MCF 10A (cell line): Measurements from ENCODE around the gene EXOC6. TPM values are rescaled to one million over a fixed set of nuclear protein-coding genes. Genes with fewer than 3 reads are reported as not detected.

ENCODE experiments used
- BruUV-seq: library from RNA; stranded (reverse); fragments of 400-500 nt; replicated peaks from 2 replicates; lab custom pipeline; 2021; lab: Mats Ljungman, UMichigan
- CTCF ChIA-PET: fragments of 300-600 bp; sonication (Branson Sonifier 250); formaldehyde crosslinking; extraction: SDS; loops from one replicate; lab custom pipeline; 2021; ENCODE audit warnings: antibody characterized with exemption, inconsistent platforms; lab: Yijun Ruan, JAX
- POLR2A ChIA-PET: fragments of 300-600, 350-650 bp; sonication (Branson Sonifier 250); formaldehyde crosslinking; extraction: SDS; loops from one replicate; lab custom pipeline; 2020; ENCODE audit warnings: antibody characterized with exemption, inconsistent platforms; lab: Yijun Ruan, JAX
- DNase-seq: peaks from one replicate; pipeline ENCODE4 v3.0.0-alpha.2; 2018; ENCODE audit not compliant: unreplicated experiment
- H3K27ac Mint-ChIP-seq: one replicate; pipeline ENCODE4 v1.8.0; 2022; ENCODE audit warnings: mild to moderate bottlenecking, low read depth, mixed read lengths; ENCODE audit not compliant: unreplicated experiment
- H3K27me3 Mint-ChIP-seq: one replicate; pipeline ENCODE4 v1.8.0; 2022; ENCODE audit warnings: mixed read lengths; ENCODE audit not compliant: insufficient read depth, unreplicated experiment
- H3K36me3 Mint-ChIP-seq: one replicate; pipeline ENCODE4 v1.8.0; 2022; ENCODE audit warnings: mild to moderate bottlenecking, moderate library complexity, mixed read lengths; ENCODE audit not compliant: insufficient read depth, unreplicated experiment
- H3K4me1 Mint-ChIP-seq: one replicate; pipeline ENCODE4 v1.8.0; 2022; ENCODE audit warnings: mixed read lengths; ENCODE audit not compliant: insufficient read depth, unreplicated experiment
- H3K4me3 Mint-ChIP-seq: one replicate; pipeline ENCODE4 v1.8.0; 2022; ENCODE audit warnings: mild to moderate bottlenecking, moderate library complexity, mixed read lengths; ENCODE audit not compliant: unreplicated experiment
- H3K9me3 Mint-ChIP-seq: one replicate; pipeline ENCODE4 v1.8.0; 2022; ENCODE audit warnings: mixed read lengths; ENCODE audit not compliant: unreplicated experiment
- intact Hi-C: fragments of 100-400 bp; cut with micrococcal nuclease; formaldehyde crosslinking; loops from 2 replicates; pipeline ENCODE4 v1.14.1; 2022
- total RNA-seq: library from RNA; stranded (reverse); gene quantifications from 2 replicates; pipeline ENCODE4 v1.2.3, GENCODE V29; 2022
- TF ChIP-seq, protein P1 (sequence below): fragments of 200-600 bp; IDR thresholded peaks from one replicate; pipeline ENCODE4 v1.8.0; 2022; ENCODE audit warnings: antibody characterized with exemption, mild to moderate bottlenecking; ENCODE audit not compliant: unreplicated experiment

EXOC6 gene
- total RNA-seq, 1 experiment from 2014 or later = 6.6 TPM

DNA sequence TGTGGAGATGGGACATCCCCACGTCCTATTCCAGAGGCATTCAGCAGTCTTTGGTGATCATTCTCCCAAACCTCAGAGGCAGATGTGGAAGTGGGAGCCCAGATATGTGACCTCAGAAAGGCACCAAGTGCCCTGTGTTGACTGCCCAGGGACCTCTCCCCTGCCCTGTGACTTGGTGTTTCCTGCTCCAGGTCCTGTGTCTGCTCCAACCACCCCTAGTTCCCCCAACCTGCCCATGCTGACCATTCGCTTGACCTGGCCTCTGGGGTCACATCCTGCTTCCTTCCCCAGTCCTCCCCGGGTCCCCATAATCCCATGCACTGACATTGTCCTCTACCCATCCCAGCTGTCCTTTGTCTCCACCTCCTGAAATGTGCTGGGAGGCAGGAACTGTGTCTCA lies 233.0 kb downstream of the EXOC6 start:
- H3K4me1 Mint-ChIP-seq = peaks cover 5% of the 10 kb centered on the region
- intact Hi-C loops = loop anchor here (2.0 to 5.0 kb wide), 2 partner anchors 271 to 431 kb away; no protein-coding TSS in a partner anchor
- H3K9me3 Mint-ChIP-seq = no peaks in the 10 kb centered on the region
- no peak overlapping the region for H3K27ac Mint-ChIP-seq
- no peak overlapping the region for H3K4me3 Mint-ChIP-seq
- POLR2A ChIA-PET = no interaction called here
- TF ChIP-seq, protein P1, sequence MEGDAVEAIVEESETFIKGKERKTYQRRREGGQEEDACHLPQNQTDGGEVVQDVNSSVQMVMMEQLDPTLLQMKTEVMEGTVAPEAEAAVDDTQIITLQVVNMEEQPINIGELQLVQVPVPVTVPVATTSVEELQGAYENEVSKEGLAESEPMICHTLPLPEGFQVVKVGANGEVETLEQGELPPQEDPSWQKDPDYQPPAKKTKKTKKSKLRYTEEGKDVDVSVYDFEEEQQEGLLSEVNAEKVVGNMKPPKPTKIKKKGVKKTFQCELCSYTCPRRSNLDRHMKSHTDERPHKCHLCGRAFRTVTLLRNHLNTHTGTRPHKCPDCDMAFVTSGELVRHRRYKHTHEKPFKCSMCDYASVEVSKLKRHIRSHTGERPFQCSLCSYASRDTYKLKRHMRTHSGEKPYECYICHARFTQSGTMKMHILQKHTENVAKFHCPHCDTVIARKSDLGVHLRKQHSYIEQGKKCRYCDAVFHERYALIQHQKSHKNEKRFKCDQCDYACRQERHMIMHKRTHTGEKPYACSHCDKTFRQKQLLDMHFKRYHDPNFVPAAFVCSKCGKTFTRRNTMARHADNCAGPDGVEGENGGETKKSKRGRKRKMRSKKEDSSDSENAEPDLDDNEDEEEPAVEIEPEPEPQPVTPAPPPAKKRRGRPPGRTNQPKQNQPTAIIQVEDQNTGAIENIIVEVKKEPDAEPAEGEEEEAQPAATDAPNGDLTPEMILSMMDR = no peak
- CTCF ChIA-PET = interaction anchor here (0.5 to 3.9 kb wide), 30 partner anchors 8 to 475 kb away, joined by 3 to 41 read pairs (median 4); no protein-coding TSS in a partner anchor
- peaks cover 9% of the 10 kb centered on the region for H3K27me3 Mint-ChIP-seq
- H3K36me3 Mint-ChIP-seq = no peaks in the 10 kb centered on the region
- no TSS peak for BruUV-seq
- DNase-seq = no peak

DNA sequence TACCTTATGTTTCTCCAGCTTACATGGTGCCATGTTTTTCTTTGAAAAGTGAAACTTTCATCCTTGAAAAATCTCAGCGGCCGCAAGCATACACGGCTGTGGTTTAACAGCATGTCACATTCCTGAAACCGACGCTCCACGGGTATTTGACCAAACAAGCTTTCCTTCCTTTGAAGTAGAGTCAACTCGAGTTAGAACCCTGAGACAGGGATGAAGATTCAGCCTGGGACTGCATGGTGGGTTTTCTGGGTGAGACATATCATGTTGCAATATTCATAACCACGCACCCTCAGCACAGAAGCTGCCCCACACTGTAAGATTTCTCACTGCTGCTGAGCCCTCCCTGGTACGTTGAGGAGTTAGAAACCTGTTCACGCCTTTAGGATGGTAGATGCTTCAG lies 233.5 kb downstream of the EXOC6 start:
- ChIA-PET CTCF (interaction anchor here (0.7 to 3.9 kb wide), 10 partner anchors 12 to 430 kb away, joined by 3 to 41 read pairs (median 8); no protein-coding TSS in a partner anchor), POLR2A (no interaction called here)
- no peaks in the 10 kb centered on the region for H3K36me3 Mint-ChIP-seq
- peaks cover 5% of the 10 kb centered on the region for H3K4me1 Mint-ChIP-seq
- H3K4me3 Mint-ChIP-seq = no peak overlapping the region
- intact Hi-C loops = loop anchor here (2.0 to 5.0 kb wide), 2 partner anchors 271 to 430 kb away; no protein-coding TSS in a partner anchor
- BruUV-seq = no TSS peak
- H3K9me3 Mint-ChIP-seq = no peaks in the 10 kb centered on the region
- H3K27me3 Mint-ChIP-seq = peaks cover 4% of the 10 kb centered on the region
- TF ChIP-seq, protein P1 = no peak
- DNase-seq = no peak
- no peak overlapping the region for H3K27ac Mint-ChIP-seq

DNA sequence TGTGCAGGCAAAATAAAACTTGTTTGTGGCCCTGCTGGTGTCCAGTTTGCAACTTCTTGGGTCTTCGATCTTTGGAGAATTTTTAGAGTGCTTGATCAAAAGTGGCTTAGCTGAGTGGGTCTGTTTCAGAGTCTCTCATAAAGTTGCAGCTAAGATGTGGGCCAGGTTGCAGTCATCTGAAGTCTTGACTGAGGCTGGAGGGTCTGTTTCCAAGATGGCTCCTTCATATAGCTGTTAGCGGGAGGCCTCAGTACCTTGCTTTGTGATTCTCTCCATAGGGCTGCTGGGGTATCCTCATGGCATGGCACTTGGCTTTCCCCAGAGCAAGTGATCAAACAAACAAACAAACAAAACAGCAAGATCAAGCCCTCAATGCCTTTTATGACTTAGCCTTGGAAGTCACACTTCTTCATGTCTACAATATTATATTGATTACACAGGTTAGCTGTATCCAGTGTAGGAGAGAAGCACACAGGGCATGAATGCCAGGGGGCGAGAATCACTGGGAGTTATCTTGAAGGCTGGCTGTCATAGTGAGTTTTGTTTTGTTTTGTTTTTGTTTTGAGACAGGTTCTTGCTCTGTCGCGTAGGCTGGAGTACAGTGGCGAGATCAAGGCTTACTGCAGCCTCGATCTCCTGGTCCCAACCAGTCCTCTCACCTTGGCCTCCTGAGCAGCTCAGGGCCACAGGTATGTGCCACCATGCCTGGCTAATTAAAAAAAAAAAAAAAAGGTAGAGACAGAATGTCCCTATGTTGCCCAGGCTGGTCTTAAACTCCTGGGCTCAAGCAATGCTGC lies 235.6 kb downstream of the EXOC6 start:
- DNase-seq = no peak
- Mint-ChIP-seq H3K9me3 (no peaks in the 10 kb centered on the region), H3K4me1 (peaks cover 5% of the 10 kb centered on the region), H3K27me3 (no peaks in the 10 kb centered on the region), H3K27ac (no peak overlapping the region), H3K36me3 (no peaks in the 10 kb centered on the region), H3K4me3 (no peak overlapping the region)
- ChIA-PET POLR2A (no interaction called here), CTCF (no interaction called here)
- TF ChIP-seq, protein P1 = no peak
- BruUV-seq = no TSS peak
- intact Hi-C loops = loop anchor here (5.0 kb wide), 1 partner anchor 428 kb away; no protein-coding TSS in a partner anchor

DNA sequence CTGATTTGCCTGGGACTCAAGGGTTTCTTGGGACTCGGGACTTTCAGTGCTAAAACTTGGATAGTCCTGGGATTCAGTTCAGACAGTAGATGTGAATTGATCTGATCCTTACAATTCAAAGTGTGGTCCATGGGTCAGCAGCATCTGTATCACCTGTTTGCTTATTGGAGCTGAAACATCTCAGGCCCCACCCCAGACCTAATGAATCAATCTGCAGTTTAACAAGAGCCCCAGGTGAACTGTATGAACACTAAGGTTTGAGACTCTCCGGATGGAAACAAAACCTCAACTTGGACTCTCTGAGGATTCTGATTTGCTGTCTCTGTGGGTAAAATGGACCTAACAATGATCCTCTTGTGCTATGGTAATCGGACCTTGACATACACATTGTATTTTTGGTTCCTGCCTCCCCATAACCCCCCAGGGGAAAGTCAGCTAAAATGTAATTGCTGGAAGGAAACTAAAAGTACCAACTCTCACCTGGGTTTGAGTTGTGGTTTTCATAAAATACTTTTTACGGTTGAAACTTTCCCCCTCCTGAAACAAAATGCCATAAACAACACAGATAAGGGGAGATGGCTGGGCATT lies 237.0 kb downstream of the EXOC6 start:
- Mint-ChIP-seq H3K36me3 (no peaks in the 10 kb centered on the region), H3K27ac (no peak overlapping the region), H3K4me3 (no peak overlapping the region), H3K4me1 (peaks cover under 1% of the 10 kb centered on the region), H3K27me3 (no peaks in the 10 kb centered on the region), H3K9me3 (no peaks in the 10 kb centered on the region)
- intact Hi-C loops = no loop called here
- DNase-seq = no peak
- no TSS peak for BruUV-seq
- TF ChIP-seq, protein P1 = no peak
- CTCF ChIA-PET = interaction anchor here (0.8 to 1.1 kb wide), 3 partner anchors 210 to 339 kb away, joined by 3 read pairs; no protein-coding TSS in a partner anchor
- POLR2A ChIA-PET = no interaction called here
